Osteocyte (in vitro differentiated cells): ENCODE measurements around the gene RAPSN. TPM values are rescaled to one million over a fixed set of nuclear protein-coding genes. Genes with fewer than 3 reads are reported as not detected.

Experiments
- DNase-seq: peaks from one replicate; pipeline ENCODE4 v3.0.0; 2021; ENCODE audit warnings: mixed read lengths; ENCODE audit not compliant: unreplicated experiment; ENCODE audit errors: extremely low spot score
- H3K27ac Mint-ChIP-seq: one replicate; pipeline ENCODE4 v1.8.0; 2021; ENCODE audit warnings: mild to moderate bottlenecking, mixed read lengths; ENCODE audit not compliant: unreplicated experiment
- H3K27me3 Mint-ChIP-seq: one replicate; pipeline ENCODE4 v1.8.0; 2021; ENCODE audit warnings: mixed read lengths; ENCODE audit not compliant: unreplicated experiment
- H3K36me3 Mint-ChIP-seq: one replicate; pipeline ENCODE4 v1.8.0; 2021; ENCODE audit warnings: mixed read lengths; ENCODE audit not compliant: unreplicated experiment
- H3K4me1 Mint-ChIP-seq: one replicate; pipeline ENCODE4 v1.8.0; 2021; ENCODE audit warnings: mixed read lengths; ENCODE audit not compliant: unreplicated experiment
- H3K4me3 Mint-ChIP-seq: one replicate; pipeline ENCODE4 v1.8.0; 2021; ENCODE audit warnings: mild to moderate bottlenecking, moderate library complexity, mixed read lengths; ENCODE audit not compliant: unreplicated experiment
- H3K9me3 Mint-ChIP-seq: one replicate; pipeline ENCODE4 v1.8.0; 2021; ENCODE audit warnings: mixed read lengths; ENCODE audit not compliant: unreplicated experiment
- CTCF ChIP-seq: fragments of 200-600 bp; sonication (generic); IDR thresholded peaks from 2 replicates; pipeline ENCODE4 v1.5.0; 2021; ENCODE audit warnings: antibody characterized with exemption, mild to moderate bottlenecking, moderate library complexity
- total RNA-seq: library from RNA; stranded (reverse); gene quantifications from 2 replicates; pipeline ENCODE4 v1.2.1, GENCODE V29; 2021

RAPSN gene
- total RNA-seq, 1 donor from 2014 or later, result 0.24 TPM

GRCh38 chr11:47393163-47394049 is 55.5 kb downstream of the RAPSN start:
- Mint-ChIP-seq H3K27ac (no peak overlapping the region), H3K4me1 (peaks cover 2% of the 10 kb centered on the region), H3K27me3 (no peaks in the 10 kb centered on the region), H3K36me3 (no peaks in the 10 kb centered on the region), H3K4me3 (no peak overlapping the region), H3K9me3 (no peaks in the 10 kb centered on the region)
- DNase-seq, result no peak
- TF ChIP-seq CTCF, result no peak

- no peak for DNase-seq
- no peak overlapping the region for H3K27ac Mint-ChIP-seq
- H3K4me1 Mint-ChIP-seq, result peaks cover 2% of the 10 kb centered on the region
- H3K4me3 Mint-ChIP-seq, result no peak overlapping the region
- no peaks in the 10 kb centered on the region for H3K27me3 Mint-ChIP-seq
- no peaks in the 10 kb centered on the region for H3K36me3 Mint-ChIP-seq
- H3K9me3 Mint-ChIP-seq, result no peaks in the 10 kb centered on the region
- TF ChIP-seq CTCF, result no peak
These were observed 56.3 kb downstream of the RAPSN start for GRCh38 chr11:47392546-47393162.

GRCh38 chr11:47391711-47392432 is 57.1 kb downstream of the RAPSN start:
- DNase-seq, result no peak
- Mint-ChIP-seq H3K9me3 (no peaks in the 10 kb centered on the region), H3K4me3 (no peak overlapping the region), H3K27ac (no peak overlapping the region), H3K36me3 (no peaks in the 10 kb centered on the region), H3K27me3 (no peaks in the 10 kb centered on the region), H3K4me1 (peaks cover 2% of the 10 kb centered on the region)
- TF ChIP-seq CTCF, result no peak

GRCh38 chr11:47391077-47391583 is 57.8 kb downstream of the RAPSN start:
- Mint-ChIP-seq H3K36me3 (no peaks in the 10 kb centered on the region), H3K9me3 (no peaks in the 10 kb centered on the region), H3K4me1 (peaks cover 2% of the 10 kb centered on the region), H3K4me3 (no peak overlapping the region), H3K27me3 (no peaks in the 10 kb centered on the region), H3K27ac (no peak overlapping the region)
- TF ChIP-seq CTCF, result no peak
- DNase-seq, result no peak

GRCh38 chr11:47390422-47390760 is 58.5 kb downstream of the RAPSN start:
- Mint-ChIP-seq H3K27ac (no peak overlapping the region), H3K4me1 (peaks cover 2% of the 10 kb centered on the region)
- no peak for TF ChIP-seq CTCF

More at GRCh38 chr11:47390422-47390760, 58.5 kb downstream of the RAPSN start:
- no peaks in the 10 kb centered on the region for H3K27me3 Mint-ChIP-seq
- no peak overlapping the region for H3K4me3 Mint-ChIP-seq
- no peaks in the 10 kb centered on the region for H3K36me3 Mint-ChIP-seq
- H3K9me3 Mint-ChIP-seq, result no peaks in the 10 kb centered on the region
- DNase-seq, result no peak
